K562 (cell line): ENCODE results near the gene MZB1. TPM values are rescaled to one million over a fixed set of nuclear protein-coding genes. Genes with fewer than 3 reads are reported as not detected.

Experiments
- ATAC-seq: fragments of 200-7000 bp; cut with Tn5 transposase; 3 replicates; pipeline ENCODE4 v1.9.1; 2020; ENCODE audit warnings: moderate library complexity
- BruUV-seq: library from RNA; stranded (reverse); fragments of 400-500 nt; replicated peaks from 2 replicates; lab custom pipeline; 2021; lab: Mats Ljungman, UMichigan
- CTCF ChIA-PET: fragments of 300-600 bp; formaldehyde crosslinking; extraction: SDS; loops from one replicate; lab custom pipeline; 2021; ENCODE audit warnings: low intra/inter-chr PET ratio; lab: Yijun Ruan, JAX
- POLR2A ChIA-PET: fragments of 300-600, 350-650 bp; sonication (Branson Sonifier 250); formaldehyde crosslinking; extraction: SDS; loops from one replicate; lab custom pipeline; 2021; ENCODE audit warnings: antibody characterized with exemption, inconsistent platforms; lab: Yijun Ruan, JAX
- DNase-seq, 4 experiments: peaks; one replicate each; pipeline versions ENCODE4 v3.0.0 to v3.0.0-alpha.2; 2011 to 2018; ENCODE audit warnings: low spot score in 3 of 4, mixed read lengths in 3 of 4; ENCODE audit errors: extremely low read depth in 1 of 4
- FAIRE-seq: peaks from 2 replicates; lab custom pipeline; 2011; peaks lifted over from hg19 to GRCh38; lab: Jason Lieb, UNC
- H2AFZ ChIP-seq: 2 replicates; pipeline ENCODE4 v1.6.0; 2011; ENCODE audit warnings: low read depth, low read length, control low read depth, inconsistent platforms
- H3K27ac ChIP-seq: fragments of 200-600 bp; 3 replicates; pipeline ENCODE4 v1.8.0; 2011; ENCODE audit warnings: low read depth, mild to moderate bottlenecking, control low read depth, inconsistent platforms, low read length, moderate library complexity, mixed read lengths; ENCODE audit errors: extremely low read depth
- H3K27me3 ChIP-seq, 2 experiments: fragments of 300-600 bp in 1 of 2; 2 replicates in 1 of 2; 3 replicates in 1 of 2; pipeline versions ENCODE4 v1.6.0 to v1.8.0; 2011; ENCODE audit warnings: inconsistent platforms in 2 of 2, low read length in 2 of 2, mild to moderate bottlenecking in 1 of 2, mixed read lengths in 1 of 2, moderate library complexity in 1 of 2; ENCODE audit not compliant: control insufficient read depth in 2 of 2, insufficient read depth in 2 of 2
- H3K36me3 ChIP-seq: fragments of 300-600 bp; 3 replicates; pipeline ENCODE4 v1.8.0; 2011; ENCODE audit warnings: mild to moderate bottlenecking, low read length, inconsistent platforms; ENCODE audit not compliant: control insufficient read depth, insufficient read depth
- H3K4me1 ChIP-seq, 2 experiments: fragments of 200-600 bp in 1 of 2; replicated peaks in 1 of 2; 2 replicates in 1 of 2; 3 replicates in 1 of 2; pipeline versions ENCODE4 v1.5.1 to v1.8.0; 2011; ENCODE audit warnings: inconsistent platforms in 2 of 2, low read length in 2 of 2, mild to moderate bottlenecking in 1 of 2, mixed read lengths in 1 of 2, moderate library complexity in 1 of 2; ENCODE audit not compliant: control insufficient read depth in 2 of 2, insufficient read depth in 2 of 2
- H3K4me2 ChIP-seq: 2 replicates; pipeline ENCODE4 v1.6.1; 2011; ENCODE audit warnings: low read length, control low read depth, inconsistent platforms, mixed read lengths; ENCODE audit not compliant: insufficient read depth
- H3K4me3 ChIP-seq: fragments of 200-600 bp; sonication (generic), shearing (Covaris generic); 2 replicates; pipeline ENCODE4 v1.5.1; 2016; ENCODE audit warnings: control low read depth, inconsistent platforms
- H3K79me2 ChIP-seq: fragments of 200-600 bp; 3 replicates; pipeline ENCODE4 v1.8.0; 2011; ENCODE audit warnings: low read length, inconsistent platforms; ENCODE audit not compliant: control insufficient read depth, insufficient read depth
- H3K9ac ChIP-seq, 2 experiments: 2 replicates each; pipeline versions ENCODE4 v1.6.0 to v1.6.1; 2011; ENCODE audit warnings: low read depth in 2 of 2, low read length in 2 of 2, control low read depth in 1 of 2, inconsistent platforms in 1 of 2, mild to moderate bottlenecking in 1 of 2, mixed read lengths in 1 of 2; ENCODE audit not compliant: insufficient read depth in 1 of 2
- H3K9me1 ChIP-seq: one replicate; pipeline ENCODE4 v1.6.0; 2011; ENCODE audit warnings: inconsistent platforms, mild to moderate bottlenecking, low read length, moderate library complexity; ENCODE audit not compliant: control insufficient read depth, insufficient read depth
- H3K9me3 ChIP-seq: replicated peaks from 2 replicates; pipeline ENCODE4 v1.5.1; 2011; ENCODE audit warnings: low read depth, low read length, inconsistent platforms; ENCODE audit not compliant: control insufficient read depth, insufficient read depth
- H4K20me1 ChIP-seq: replicated peaks from 2 replicates; pipeline ENCODE4 v1.6.1; 2011; ENCODE audit warnings: low read length, inconsistent platforms, mixed read lengths; ENCODE audit not compliant: control insufficient read depth, insufficient read depth
- ATF6 ChIP-seq: sonication (generic); formaldehyde crosslinking; IDR thresholded peaks from 2 replicates; pipeline ENCODE4 v1.4.0; 2020; ENCODE audit warnings: mild to moderate bottlenecking, missing genetic modification reagents
- BRD4 ChIP-seq: fragments of 200-600 bp; sonication (generic); IDR thresholded peaks from 2 replicates; pipeline ENCODE4 v1.6.1; 2017; ENCODE audit warnings: inconsistent platforms
- FUS ChIP-seq: fragments of 200-400 bp; formaldehyde crosslinking; optimal IDR thresholded peaks from 2 replicates; pipeline ENCODE3; 2017; ENCODE audit warnings: low read depth, low read length
- HNRNPK ChIP-seq: fragments of 200-400 bp; formaldehyde crosslinking; IDR thresholded peaks from one replicate; pipeline ENCODE4 v1.6.1; 2018; ENCODE audit warnings: mild to moderate bottlenecking, low read depth, low read length; ENCODE audit not compliant: poor library complexity, severe bottlenecking
- HOMEZ ChIP-seq: fragments of 250-450 bp; sonication (Bioruptor Pico); IDR thresholded peaks from 2 replicates; pipeline ENCODE4 v1.4.0; 2020; ENCODE audit warnings: mild to moderate bottlenecking, moderate library complexity
- ILK ChIP-seq: fragments of 450-650 bp; IDR thresholded peaks from 2 replicates; pipeline ENCODE4 v1.6.1; 2016; ENCODE audit warnings: missing genetic modification characterization, low read depth, mild to moderate bottlenecking, missing compliant biosample characterization, moderate library complexity, borderline replicate concordance
- MCM2 ChIP-seq: fragments of 450-650 bp; IDR thresholded peaks from 2 replicates; pipeline ENCODE4 v1.6.1; 2017; ENCODE audit warnings: low read depth, mild to moderate bottlenecking
- NELFE ChIP-seq: IDR thresholded peaks from 2 replicates; pipeline ENCODE4 v1.6.1; 2011; ENCODE audit warnings: mild to moderate bottlenecking; ENCODE audit not compliant: insufficient read depth, insufficient read length
- NR4A1 ChIP-seq, 2 experiments: fragments of 250-450 bp in 1 of 2; fragments of 450-650 bp in 1 of 2; sonication (Bioruptor Pico) in 1 of 2; IDR thresholded peaks; 2 replicates each; pipeline versions ENCODE4 v1.4.0 to v1.6.1; 2016 to 2020; ENCODE audit warnings: mild to moderate bottlenecking in 2 of 2, missing compliant biosample characterization in 1 of 2, missing genetic modification characterization in 1 of 2, moderate library complexity in 1 of 2
- NRF1 ChIP-seq, 2 experiments: fragments of 450-650 bp; IDR thresholded peaks in 1 of 2; conservative IDR thresholded peaks in 1 of 2; 2 replicates each; pipeline ENCODE4 v1.6.1; 2014; ENCODE audit warnings: mild to moderate bottlenecking in 2 of 2
- RB1 ChIP-seq: fragments of 450-650 bp; IDR thresholded peaks from 2 replicates; pipeline ENCODE4 v1.6.1; 2017; ENCODE audit warnings: low read depth, mild to moderate bottlenecking
- SAFB2 ChIP-seq: fragments of 200-400 bp; formaldehyde crosslinking; IDR thresholded peaks from 2 replicates; pipeline ENCODE4 v1.6.1; 2018; ENCODE audit warnings: borderline replicate concordance, low read length, low read depth, moderate library complexity; ENCODE audit not compliant: severe bottlenecking
- SNIP1 ChIP-seq: fragments of 450-650 bp; IDR thresholded peaks from 2 replicates; pipeline ENCODE4 v1.7.1; 2017; ENCODE audit warnings: low read depth, mild to moderate bottlenecking
- ZNF121 ChIP-seq: sonication (generic); formaldehyde crosslinking; conservative IDR thresholded peaks from 2 replicates; pipeline ENCODE4 v1.8.0; 2022; ENCODE audit warnings: missing genetic modification reagents
- ZSCAN32 ChIP-seq: fragments of 450-650 bp; formaldehyde crosslinking; IDR thresholded peaks from 2 replicates; pipeline ENCODE4 v1.4.0; 2020; ENCODE audit warnings: mild to moderate bottlenecking, moderate library complexity
- WGBS: fragments of 100-300 bp; shearing (Covaris generic); methylation state at CpG from one replicate; pipeline ENCODE4 v1.1.6; 2016; ENCODE audit warnings: low coverage, mixed read lengths; ENCODE audit not compliant: insufficient coverage; ENCODE audit errors: missing lambda C conversion rate; 5-methylcytosine and 5-hydroxymethylcytosine counted together
- in situ Hi-C: fragments of 300-500 bp; cut with MboI; formaldehyde crosslinking; loops from 4 replicates; pipeline ENCODE4 v1.15.0; 2018; ENCODE audit warnings: inconsistent platforms, mixed read lengths
- intact Hi-C: fragments of 100-400 bp; cut with micrococcal nuclease; formaldehyde crosslinking; loops from 2 replicates; pipeline ENCODE4 v1.14.2; 2022
- polyA plus RNA-seq, 8 experiments: library from polyadenylated mRNA; depleted of rRNA in 4 of 8; stranded (reverse) in 5 of 8; unstranded in 3 of 8; fragments of >200 nt; fragmentation: Nextera tagmentation in 2 of 8; fragmentation: Illumina TruSeq in 1 of 8; extraction: Ambion mirVana in 2 of 8; extraction: Trizol in 1 of 8; gene quantifications; 2 replicates each; pipeline versions ENCODE4 v1.2.1 to v1.2.3, GENCODE V29; 2011 to 2014; ENCODE audit warnings: inconsistent platforms in 1 of 8, missing spikeins in 1 of 8
- total RNA-seq, 7 experiments: library from RNA; depleted of rRNA in 6 of 7; stranded (reverse); fragments of >200 nt in 6 of 7; fragmentation: Illumina TruSeq in 2 of 7; extraction: Trizol in 2 of 7; gene quantifications; 2 replicates each; pipeline versions ENCODE4 v1.2.1 to v1.2.3, GENCODE V29; 2011 to 2021; ENCODE audit warnings: low replicate concordance in 1 of 7
- TF ChIP-seq, protein P1 (sequence below): IDR thresholded peaks from 3 replicates; pipeline ENCODE4 v1.6.1; 2011; ENCODE audit warnings: borderline replicate concordance, mild to moderate bottlenecking, moderate library complexity; ENCODE audit not compliant: insufficient read length; ENCODE audit errors: extremely low read depth

The MZB1 gene
- total and polyA plus RNA-seq, 9 of the 15 experiments (the other 6 are each of a cell fraction or from before 2014, with no cell fraction given) = 0.13 to 0.31 TPM; not detected in 7

GRCh38 chr5:139361835-139362429 lies 27.8 kb downstream of the MZB1 start:
- BruUV-seq = no TSS peak
- in situ Hi-C loops = no loop called here
- Histone ChIP-seq H3K36me3 (peaks cover 53% of the 10 kb centered on the region), H3K79me2 (peaks cover 51% of the 10 kb centered on the region), H4K20me1 (peaks cover 9% of the 10 kb centered on the region; the same call in 1 of the 2 replicates), H3K4me3 (no peak overlapping the region), H3K4me2 (no peak overlapping the region), H2AFZ (no peak overlapping the region), H3K9me3 (no peaks in the 10 kb centered on the region), H3K4me1 (no peaks in the 10 kb centered on the region), H3K9me1 (no peaks in the 10 kb centered on the region), H3K9ac (no peak overlapping the region), H3K27me3 (no peaks in the 10 kb centered on the region), H3K27ac (no peak overlapping the region)
- DNase-seq (no peak), FAIRE-seq (no peak), ATAC-seq (no peak)
- intact Hi-C loops = no loop called here
- ChIA-PET CTCF (no interaction called here), POLR2A (interaction anchor here (0.7 to 1.5 kb wide), 2 partner anchors 8 to 89 kb away, joined by 3 to 5 read pairs; no protein-coding TSS in a partner anchor)
- WGBS = 85% methylated on average over 6 of the region's 6 CpGs
- TF ChIP-seq ATF6 (CRISPR knock-in tag) (no peak), MCM2 (no peak), RB1 (no peak), SNIP1 (no peak), ILK (tag) (no peak), NRF1 (conservative IDR thresholded peaks at IDR 0.05 in 1 of 2, IDR thresholded peaks at IDR 0.05 in 1 of 2) (no peak), NR4A1 (CRISPR knock-in tag; IDR thresholded peaks at IDR 0.05) (no peak), NR4A1 (tag; IDR thresholded peaks at IDR 0.05) (no peak), HNRNPK (no peak), ZSCAN32 (CRISPR knock-in tag) (no peak), ZNF121 (CRISPR knock-in tag) (no peak), SAFB2 (no peak), BRD4 (no peak), HOMEZ (no peak), NELFE (no peak), FUS (no peak)
- TF ChIP-seq, protein P1, sequence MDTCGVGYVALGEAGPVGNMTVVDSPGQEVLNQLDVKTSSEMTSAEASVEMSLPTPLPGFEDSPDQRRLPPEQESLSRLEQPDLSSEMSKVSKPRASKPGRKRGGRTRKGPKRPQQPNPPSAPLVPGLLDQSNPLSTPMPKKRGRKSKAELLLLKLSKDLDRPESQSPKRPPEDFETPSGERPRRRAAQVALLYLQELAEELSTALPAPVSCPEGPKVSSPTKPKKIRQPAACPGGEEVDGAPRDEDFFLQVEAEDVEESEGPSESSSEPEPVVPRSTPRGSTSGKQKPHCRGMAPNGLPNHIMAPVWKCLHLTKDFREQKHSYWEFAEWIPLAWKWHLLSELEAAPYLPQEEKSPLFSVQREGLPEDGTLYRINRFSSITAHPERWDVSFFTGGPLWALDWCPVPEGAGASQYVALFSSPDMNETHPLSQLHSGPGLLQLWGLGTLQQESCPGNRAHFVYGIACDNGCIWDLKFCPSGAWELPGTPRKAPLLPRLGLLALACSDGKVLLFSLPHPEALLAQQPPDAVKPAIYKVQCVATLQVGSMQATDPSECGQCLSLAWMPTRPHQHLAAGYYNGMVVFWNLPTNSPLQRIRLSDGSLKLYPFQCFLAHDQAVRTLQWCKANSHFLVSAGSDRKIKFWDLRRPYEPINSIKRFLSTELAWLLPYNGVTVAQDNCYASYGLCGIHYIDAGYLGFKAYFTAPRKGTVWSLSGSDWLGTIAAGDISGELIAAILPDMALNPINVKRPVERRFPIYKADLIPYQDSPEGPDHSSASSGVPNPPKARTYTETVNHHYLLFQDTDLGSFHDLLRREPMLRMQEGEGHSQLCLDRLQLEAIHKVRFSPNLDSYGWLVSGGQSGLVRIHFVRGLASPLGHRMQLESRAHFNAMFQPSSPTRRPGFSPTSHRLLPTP = no peak
